Memory B cell (primary cell): ENCODE measurements around the gene HERC2.

Experiments
- ATAC-seq: fragments of 150-1000 bp; cut with Tn5 transposase; 2 replicates; pipeline ENCODE4 v1.10.0; 2021; ENCODE audit warnings: low read depth, mild to moderate bottlenecking, moderate library complexity
- DNase-seq, 2 donors: peaks; one replicate each; pipeline ENCODE4 v3.0.0; 2022; ENCODE audit warnings: low spot score in 2 of 2
- H3K27ac Mint-ChIP-seq: one replicate; pipeline ENCODE4 v1.8.0; 2022; ENCODE audit warnings: mild to moderate bottlenecking, moderate library complexity, mixed read lengths
- H3K27me3 Mint-ChIP-seq: one replicate; pipeline ENCODE4 v1.8.0; 2022; ENCODE audit warnings: mixed read lengths
- H3K36me3 Mint-ChIP-seq: one replicate; pipeline ENCODE4 v1.8.0; 2022; ENCODE audit warnings: mild to moderate bottlenecking, mixed read lengths
- H3K4me1 Mint-ChIP-seq: one replicate; pipeline ENCODE4 v1.8.0; 2022; ENCODE audit warnings: mixed read lengths
- H3K4me3 Mint-ChIP-seq: one replicate; pipeline ENCODE4 v1.8.0; 2022; ENCODE audit warnings: mild to moderate bottlenecking, moderate library complexity, mixed read lengths
- H3K9me3 Mint-ChIP-seq: one replicate; pipeline ENCODE4 v1.8.0; 2022; ENCODE audit warnings: mixed read lengths

HERC2 gene

GRCh38 chr15:28118531-28118930 lies 203.4 kb downstream of the HERC2 start:
- no peak overlapping the region for H3K4me3 Mint-ChIP-seq
- H3K4me1 Mint-ChIP-seq: peaks cover 3% of the 10 kb centered on the region
- DNase-seq (no peak), ATAC-seq (no peak)
- peaks cover 35% of the 10 kb centered on the region for H3K36me3 Mint-ChIP-seq
- H3K27me3 Mint-ChIP-seq: no peaks in the 10 kb centered on the region
- no peak overlapping the region for H3K27ac Mint-ChIP-seq
- no peaks in the 10 kb centered on the region for H3K9me3 Mint-ChIP-seq

GRCh38 chr15:28118083-28118482 lies 203.9 kb downstream of the HERC2 start:
- no peaks in the 10 kb centered on the region for H3K27me3 Mint-ChIP-seq
- H3K9me3 Mint-ChIP-seq: no peaks in the 10 kb centered on the region
- DNase-seq: no peak
- ATAC-seq: no peak
- no peak overlapping the region for H3K27ac Mint-ChIP-seq
- no peaks in the 10 kb centered on the region for H3K4me1 Mint-ChIP-seq
- H3K36me3 Mint-ChIP-seq: peaks cover 33% of the 10 kb centered on the region
- H3K4me3 Mint-ChIP-seq: no peak overlapping the region

GRCh38 chr15:28117432-28117990 lies 204.5 kb downstream of the HERC2 start:
- Mint-ChIP-seq H3K9me3 (no peaks in the 10 kb centered on the region), H3K36me3 (peaks cover 38% of the 10 kb centered on the region), H3K27ac (no peak overlapping the region), H3K4me1 (no peaks in the 10 kb centered on the region), H3K27me3 (no peaks in the 10 kb centered on the region), H3K4me3 (no peak overlapping the region)
- ATAC-seq: no peak
- DNase-seq: no peak

- peaks cover 40% of the 10 kb centered on the region for H3K36me3 Mint-ChIP-seq
- no peaks in the 10 kb centered on the region for H3K27me3 Mint-ChIP-seq
- H3K4me1 Mint-ChIP-seq: no peaks in the 10 kb centered on the region
- no peaks in the 10 kb centered on the region for H3K9me3 Mint-ChIP-seq
- no peak overlapping the region for H3K27ac Mint-ChIP-seq
- ATAC-seq: no peak
- DNase-seq: no peak
- H3K4me3 Mint-ChIP-seq: no peak overlapping the region
Observed at GRCh38 chr15:28116521-28117431, 205.2 kb downstream of the HERC2 start.

GRCh38 chr15:28115871-28116270 lies 206.1 kb downstream of the HERC2 start:
- ATAC-seq: no peak
- H3K4me3 Mint-ChIP-seq: no peak overlapping the region
- H3K27me3 Mint-ChIP-seq: no peaks in the 10 kb centered on the region
- DNase-seq: no peak
- H3K9me3 Mint-ChIP-seq: no peaks in the 10 kb centered on the region
- H3K4me1 Mint-ChIP-seq: no peaks in the 10 kb centered on the region
- H3K36me3 Mint-ChIP-seq: peaks cover 42% of the 10 kb centered on the region
- no peak overlapping the region for H3K27ac Mint-ChIP-seq

GRCh38 chr15:28114721-28115622 lies 207.0 kb downstream of the HERC2 start:
- Mint-ChIP-seq H3K27ac (no peak overlapping the region), H3K4me1 (no peaks in the 10 kb centered on the region), H3K4me3 (no peak overlapping the region), H3K9me3 (no peaks in the 10 kb centered on the region), H3K27me3 (no peaks in the 10 kb centered on the region), H3K36me3 (peaks cover 42% of the 10 kb centered on the region)
- ATAC-seq (no peak), DNase-seq (no peak)

GRCh38 chr15:28114114-28114455 lies 207.9 kb downstream of the HERC2 start:
- Mint-ChIP-seq H3K4me1 (no peaks in the 10 kb centered on the region), H3K9me3 (no peaks in the 10 kb centered on the region), H3K27me3 (no peaks in the 10 kb centered on the region), H3K27ac (no peak overlapping the region), H3K4me3 (no peak overlapping the region), H3K36me3 (peaks cover 40% of the 10 kb centered on the region)
- DNase-seq: no peak
- ATAC-seq: no peak

- Mint-ChIP-seq H3K27ac (no peak overlapping the region), H3K27me3 (no peaks in the 10 kb centered on the region), H3K4me1 (no peaks in the 10 kb centered on the region), H3K36me3 (peaks cover 40% of the 10 kb centered on the region), H3K4me3 (no peak overlapping the region), H3K9me3 (no peaks in the 10 kb centered on the region)
- DNase-seq: no peak
- no peak for ATAC-seq
Observed at GRCh38 chr15:28113394-28114113, 208.4 kb downstream of the HERC2 start.

GRCh38 chr15:28112962-28113361 lies 209.0 kb downstream of the HERC2 start:
- Mint-ChIP-seq H3K27me3 (no peaks in the 10 kb centered on the region), H3K4me3 (no peak overlapping the region), H3K4me1 (no peaks in the 10 kb centered on the region), H3K36me3 (peaks cover 39% of the 10 kb centered on the region), H3K9me3 (no peaks in the 10 kb centered on the region), H3K27ac (no peak overlapping the region)
- ATAC-seq (no peak), DNase-seq (no peak)

GRCh38 chr15:28112101-28112760 lies 209.7 kb downstream of the HERC2 start:
- Mint-ChIP-seq H3K9me3 (no peaks in the 10 kb centered on the region), H3K27ac (no peak overlapping the region), H3K36me3 (peaks cover 32% of the 10 kb centered on the region), H3K4me3 (no peak overlapping the region), H3K4me1 (peaks cover under 1% of the 10 kb centered on the region), H3K27me3 (no peaks in the 10 kb centered on the region)
- ATAC-seq (no peak), DNase-seq (no peak)

- no peak for DNase-seq
- ATAC-seq: no peak
- H3K36me3 Mint-ChIP-seq: peaks cover 32% of the 10 kb centered on the region
Observed at GRCh38 chr15:28111543-28111942, 210.4 kb downstream of the HERC2 start.

GRCh38 chr15:28110481-28110881 lies 211.5 kb downstream of the HERC2 start:
- ATAC-seq (no peak), DNase-seq (no peak)
- peaks cover 10% of the 10 kb centered on the region for H3K4me1 Mint-ChIP-seq
- peaks cover 27% of the 10 kb centered on the region for H3K36me3 Mint-ChIP-seq
- H3K4me3 Mint-ChIP-seq: no peak overlapping the region
- no peak overlapping the region for H3K27ac Mint-ChIP-seq
- peaks cover 9% of the 10 kb centered on the region for H3K27me3 Mint-ChIP-seq
- H3K9me3 Mint-ChIP-seq: no peaks in the 10 kb centered on the region

More at GRCh38 chr15:28111543-28111942, 210.4 kb downstream of the HERC2 start:
- Mint-ChIP-seq H3K27ac (no peak overlapping the region), H3K9me3 (no peaks in the 10 kb centered on the region), H3K4me1 (peaks cover 2% of the 10 kb centered on the region), H3K4me3 (no peak overlapping the region), H3K27me3 (peaks cover 2% of the 10 kb centered on the region)
